GM19023 (cell line): ENCODE measurements around the gene TNNI2.
"Not testable (repeated sequence)": the region's sequence is repeated elsewhere in the genome, so short reads cannot be mapped to it uniquely, and the experiment has no call there.

ENCODE experiments used
- ATAC-seq: cut with Tn5 transposase; IDR thresholded peaks from one replicate; pipeline ENCODE4 v1.9.1; 2021; ENCODE audit warnings: mild to moderate bottlenecking, moderate library complexity; ENCODE audit not compliant: unreplicated experiment

TNNI2 gene

DNA sequence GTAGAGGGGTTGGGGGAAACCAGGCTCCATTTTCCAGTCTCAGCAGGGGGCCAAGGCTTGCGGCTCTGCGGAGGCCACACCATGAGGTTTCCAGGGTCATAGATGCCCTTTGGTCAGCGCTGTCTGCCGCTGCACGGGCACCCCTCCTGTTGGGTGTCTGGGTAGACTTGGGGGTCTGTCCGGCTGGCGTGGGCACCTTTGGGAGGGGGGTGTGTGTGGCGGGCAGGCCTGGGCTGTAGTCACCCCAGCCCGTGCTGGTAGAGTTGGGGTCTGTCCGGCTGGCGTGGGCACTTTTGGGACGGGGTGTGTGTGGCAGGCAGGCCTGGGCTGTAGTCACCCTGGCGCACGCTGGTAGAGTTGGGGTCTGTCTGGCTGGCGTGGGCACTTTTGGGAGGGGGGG is 32.8 kb downstream of the TNNI2 start:
- ATAC-seq: no peak

DNA sequence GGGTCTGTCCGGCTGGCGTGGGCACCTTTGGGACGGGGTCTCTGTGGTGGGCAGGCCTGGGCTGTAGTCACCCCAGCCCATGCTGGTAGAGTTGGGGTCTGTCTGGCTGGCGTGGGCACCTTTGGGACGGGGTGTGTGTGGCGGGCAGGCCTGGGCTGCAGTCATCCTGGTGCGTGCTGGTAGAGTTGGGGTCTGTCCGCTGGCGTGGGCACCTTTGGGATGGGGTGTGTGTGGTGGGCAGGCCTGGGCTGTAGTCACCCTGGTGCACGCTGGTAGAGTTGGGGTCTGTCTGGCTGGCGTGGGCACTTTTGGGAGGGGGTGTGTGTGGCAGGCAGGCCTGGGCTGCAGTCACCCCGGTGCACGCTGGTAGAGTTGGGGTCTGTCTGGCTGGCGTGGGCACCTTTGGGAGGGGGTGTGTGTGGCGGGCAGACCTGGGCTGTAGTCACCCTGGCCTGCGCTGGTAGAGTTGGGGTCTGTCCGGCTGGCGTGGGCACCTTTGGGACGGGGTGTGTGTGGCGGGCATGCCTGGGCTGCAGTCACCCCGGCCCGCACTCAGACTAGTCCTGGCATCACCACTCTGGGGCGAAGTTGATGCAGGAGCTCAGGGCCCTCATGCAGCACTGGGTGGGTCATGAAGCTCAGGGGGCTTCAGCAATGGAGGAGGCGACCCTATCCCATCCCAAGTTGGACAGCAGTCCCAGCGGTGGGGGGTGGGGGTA is 33.6 kb downstream of the TNNI2 start:
- ATAC-seq: no peak

DNA sequence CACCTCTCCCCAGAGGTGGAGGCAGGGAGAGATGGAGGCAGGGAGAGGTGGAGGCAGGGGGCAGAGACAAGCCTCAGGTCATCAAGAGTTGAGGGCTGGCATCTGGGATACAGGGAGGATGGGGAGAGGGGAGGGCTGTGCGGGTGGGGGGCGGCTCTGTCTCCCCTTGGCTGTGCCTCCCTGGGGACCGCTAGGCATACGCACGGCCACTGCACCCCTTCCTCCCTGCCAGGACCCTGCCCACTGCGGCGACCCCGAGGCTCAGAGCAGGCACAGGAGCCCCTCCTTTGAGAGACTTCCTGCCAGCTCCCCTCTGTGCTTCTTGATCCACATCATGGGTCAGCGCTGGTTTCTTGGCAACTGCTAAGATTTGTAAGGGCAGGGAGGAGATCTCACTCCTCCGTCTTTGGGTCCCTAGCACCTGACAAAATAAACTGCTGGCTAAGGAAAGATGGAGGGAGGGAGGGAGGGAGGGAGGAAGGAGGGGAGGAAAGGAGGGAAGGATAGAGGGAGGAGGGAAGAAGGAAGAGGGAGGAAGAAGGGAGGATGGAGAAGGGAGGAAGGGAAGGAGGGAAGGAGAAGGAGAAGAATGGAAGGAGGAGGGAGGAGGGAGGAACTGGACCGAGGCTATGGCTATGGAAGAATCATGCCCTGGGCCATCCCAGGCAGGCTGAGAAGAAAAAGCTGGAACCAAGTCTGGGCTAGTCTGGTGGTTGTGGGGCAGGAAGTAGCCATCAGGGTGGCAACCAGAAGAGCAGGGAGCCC is 34.4 kb downstream of the TNNI2 start:
- ATAC-seq: no peak

DNA sequence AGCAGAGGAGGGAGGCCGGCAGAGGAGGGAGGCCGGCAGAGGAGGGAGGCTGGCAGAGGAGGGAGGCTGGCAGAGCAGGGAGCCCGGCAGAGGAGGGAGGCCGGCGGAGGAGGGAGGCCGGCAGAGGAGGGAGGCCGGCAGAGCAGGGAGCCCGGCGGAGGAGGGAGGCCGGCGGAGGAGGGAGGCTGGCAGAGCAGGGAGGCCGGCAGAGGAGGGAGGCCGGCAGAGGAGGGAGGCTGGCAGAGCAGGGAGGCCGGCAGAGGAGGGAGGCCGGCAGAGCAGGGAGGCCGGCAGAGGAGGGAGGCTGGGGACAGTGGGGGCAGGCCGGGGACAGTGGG is 35.0 kb downstream of the TNNI2 start:
- not testable (repeated sequence) for ATAC-seq

DNA sequence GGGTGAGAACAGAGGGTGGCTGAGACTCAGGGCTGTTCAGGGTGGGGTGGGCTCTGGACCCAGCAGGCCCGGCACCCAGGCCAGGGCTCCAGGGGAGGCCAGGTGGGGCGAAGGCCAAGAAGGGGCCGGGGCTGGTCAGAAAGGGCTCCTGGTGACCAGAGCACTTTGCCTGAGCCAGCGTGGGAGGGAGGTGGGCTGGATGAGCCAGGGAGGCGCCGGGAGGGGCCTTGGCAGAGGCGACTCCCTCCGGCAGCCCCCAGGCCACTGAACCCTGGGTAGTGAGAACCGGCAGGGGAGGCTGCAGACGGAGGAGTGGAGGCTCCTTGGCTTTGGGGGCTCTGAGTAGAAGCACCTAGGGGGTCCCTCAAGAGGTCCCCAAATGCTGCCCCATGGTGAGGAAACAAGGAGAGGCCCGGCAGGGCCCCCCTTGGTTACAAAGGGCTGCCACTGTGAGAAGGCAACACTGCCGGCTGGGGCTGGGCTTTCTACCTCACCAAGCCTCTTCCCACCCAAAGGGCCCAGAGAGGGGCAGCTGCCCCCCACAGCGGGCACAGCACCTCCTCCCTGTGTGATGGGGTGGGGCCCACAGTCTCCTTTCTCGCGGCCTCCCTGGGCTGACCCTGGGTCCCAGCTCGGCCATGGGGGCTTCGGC is 35.8 kb downstream of the TNNI2 start:
- not testable (repeated sequence) for ATAC-seq

DNA sequence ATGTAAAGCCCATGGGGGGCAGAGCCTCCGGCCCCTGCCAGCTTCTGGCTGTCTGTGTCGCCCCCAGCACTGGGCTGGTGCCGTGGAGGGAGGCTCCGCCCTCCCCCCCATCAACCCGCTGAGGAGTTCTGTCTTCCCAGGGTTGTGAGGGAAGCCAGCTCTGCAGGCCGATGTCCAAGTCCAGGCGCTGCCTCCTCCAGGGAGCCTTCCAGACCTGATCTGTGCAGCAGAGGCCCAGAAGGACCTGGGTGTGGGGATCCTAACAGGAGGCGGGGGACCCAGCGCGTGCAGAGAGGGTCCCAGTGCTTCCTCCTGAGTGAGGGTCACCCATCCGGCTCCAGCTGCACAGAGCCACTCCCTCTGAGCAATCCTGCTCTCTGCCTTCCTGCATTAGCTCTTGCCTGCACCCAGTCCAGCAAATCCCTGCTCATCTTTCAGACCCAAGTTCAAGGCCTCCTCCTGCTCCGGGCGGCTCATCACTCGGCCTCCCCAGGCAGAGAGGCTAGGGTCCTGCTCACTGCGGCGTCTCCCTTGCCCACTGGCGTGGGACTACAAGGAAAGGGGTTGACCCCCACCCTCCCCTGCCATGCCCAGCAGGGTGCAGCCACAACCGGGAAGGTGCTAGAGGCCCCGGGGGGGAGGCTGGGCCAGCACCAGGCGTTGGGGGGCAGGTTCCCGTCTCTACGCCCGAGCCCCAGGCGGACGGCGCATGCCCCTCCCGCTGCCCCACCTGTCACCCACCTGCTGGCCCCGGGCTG is 36.5 kb downstream of the TNNI2 start:
- no peak for ATAC-seq

DNA sequence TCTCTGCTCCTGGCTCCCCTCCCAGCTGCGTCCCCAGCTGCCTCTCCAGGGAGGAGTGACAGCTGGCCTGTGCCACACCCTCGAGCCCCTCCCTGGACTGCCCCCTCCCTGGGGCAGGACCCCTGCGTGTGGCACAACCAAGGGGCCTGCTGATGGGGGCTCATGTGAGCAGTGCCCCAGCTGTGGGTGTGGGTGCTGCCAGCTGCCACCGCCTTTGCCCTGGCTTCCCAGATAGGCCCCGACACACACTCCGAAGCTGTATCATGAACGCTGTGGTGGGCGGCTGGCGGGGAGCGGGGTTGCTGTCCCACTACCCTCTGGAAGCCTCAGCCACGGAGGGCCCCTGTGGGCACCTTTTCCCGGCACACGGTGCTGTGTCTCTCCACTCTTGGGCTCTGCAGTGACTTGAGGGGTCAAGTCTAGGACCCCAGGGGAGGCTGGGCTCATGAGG is 37.1 kb downstream of the TNNI2 start:
- ATAC-seq: not testable (repeated sequence)

DNA sequence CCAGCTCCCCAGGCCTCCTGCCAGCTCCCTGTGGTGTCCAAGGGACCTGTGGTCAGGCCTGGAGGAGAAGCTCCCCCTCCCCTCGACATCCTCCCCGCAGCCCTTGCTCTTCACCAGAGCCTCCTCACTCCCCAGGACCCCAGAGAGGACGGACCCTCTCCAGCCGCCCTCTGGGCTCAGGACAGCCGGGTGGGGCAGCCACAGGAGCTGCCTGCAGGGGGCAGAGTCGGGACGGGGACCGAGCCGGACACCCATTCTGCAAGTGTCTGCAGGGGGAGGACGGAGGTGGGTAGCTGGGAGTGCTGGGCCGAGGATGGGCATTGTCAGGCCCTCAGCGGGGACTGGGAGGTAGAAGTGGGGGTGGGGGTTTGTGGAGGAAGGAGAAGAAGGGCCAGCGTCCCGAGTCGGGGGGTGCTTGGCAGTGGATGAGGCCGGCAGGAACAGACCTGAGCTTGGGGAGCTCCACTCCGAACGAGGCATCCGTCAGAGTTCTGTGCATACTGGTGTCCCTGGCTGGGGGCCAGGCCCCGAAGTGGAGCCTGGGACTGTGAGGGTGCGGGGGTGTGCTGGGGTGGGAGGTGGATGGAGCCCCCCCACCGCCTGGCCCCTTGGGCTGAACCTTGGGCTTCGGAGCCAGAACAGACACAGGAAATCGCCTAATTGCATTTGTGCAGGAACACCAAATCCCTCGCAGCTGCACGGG is 37.7 kb downstream of the TNNI2 start:
- no peak for ATAC-seq

DNA sequence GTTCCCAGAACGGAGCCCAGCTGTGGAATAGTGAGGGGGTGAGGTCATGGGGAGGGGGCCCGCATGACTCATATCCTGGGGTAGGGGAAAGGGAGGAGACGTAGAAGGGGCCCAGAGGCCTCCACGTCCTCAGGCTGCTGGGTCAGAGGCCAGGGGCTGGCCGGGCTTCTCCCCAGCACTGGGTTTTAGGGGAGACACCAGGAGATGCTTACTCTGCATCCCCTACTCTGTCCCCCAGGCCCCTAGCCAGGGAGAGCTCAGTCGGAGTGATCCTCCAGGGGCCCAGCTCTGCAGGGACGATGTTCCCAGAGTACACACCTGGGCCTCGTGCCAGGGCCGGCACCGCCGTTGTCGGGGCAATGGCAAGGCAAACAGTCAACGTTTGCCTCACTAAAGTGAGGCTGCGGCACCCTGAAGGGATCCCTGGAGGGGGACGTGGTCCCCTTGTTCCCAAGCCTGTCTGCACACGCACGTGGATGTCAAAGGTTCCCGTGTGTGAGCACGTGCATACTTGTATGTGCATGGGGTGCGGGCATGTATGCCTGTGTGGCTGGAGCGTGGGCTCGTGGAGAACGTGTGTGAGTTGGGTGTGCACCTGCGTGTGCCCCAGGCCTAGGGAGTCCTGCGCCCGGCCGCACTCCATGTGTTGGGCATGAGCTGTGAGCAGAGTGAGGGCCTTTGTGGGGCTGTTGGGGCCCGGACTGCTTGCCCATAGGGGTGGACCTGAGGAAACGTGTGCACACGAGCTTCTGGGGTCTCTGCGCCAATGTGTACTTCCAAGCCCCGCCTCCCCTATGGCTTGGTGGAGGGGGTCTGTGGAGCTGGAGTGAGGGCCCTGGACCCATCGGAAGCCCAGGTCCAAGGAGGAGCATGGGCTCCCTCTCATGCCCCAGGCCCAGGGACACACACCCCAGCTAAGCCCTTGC is 38.7 kb downstream of the TNNI2 start:
- ATAC-seq: no peak

DNA sequence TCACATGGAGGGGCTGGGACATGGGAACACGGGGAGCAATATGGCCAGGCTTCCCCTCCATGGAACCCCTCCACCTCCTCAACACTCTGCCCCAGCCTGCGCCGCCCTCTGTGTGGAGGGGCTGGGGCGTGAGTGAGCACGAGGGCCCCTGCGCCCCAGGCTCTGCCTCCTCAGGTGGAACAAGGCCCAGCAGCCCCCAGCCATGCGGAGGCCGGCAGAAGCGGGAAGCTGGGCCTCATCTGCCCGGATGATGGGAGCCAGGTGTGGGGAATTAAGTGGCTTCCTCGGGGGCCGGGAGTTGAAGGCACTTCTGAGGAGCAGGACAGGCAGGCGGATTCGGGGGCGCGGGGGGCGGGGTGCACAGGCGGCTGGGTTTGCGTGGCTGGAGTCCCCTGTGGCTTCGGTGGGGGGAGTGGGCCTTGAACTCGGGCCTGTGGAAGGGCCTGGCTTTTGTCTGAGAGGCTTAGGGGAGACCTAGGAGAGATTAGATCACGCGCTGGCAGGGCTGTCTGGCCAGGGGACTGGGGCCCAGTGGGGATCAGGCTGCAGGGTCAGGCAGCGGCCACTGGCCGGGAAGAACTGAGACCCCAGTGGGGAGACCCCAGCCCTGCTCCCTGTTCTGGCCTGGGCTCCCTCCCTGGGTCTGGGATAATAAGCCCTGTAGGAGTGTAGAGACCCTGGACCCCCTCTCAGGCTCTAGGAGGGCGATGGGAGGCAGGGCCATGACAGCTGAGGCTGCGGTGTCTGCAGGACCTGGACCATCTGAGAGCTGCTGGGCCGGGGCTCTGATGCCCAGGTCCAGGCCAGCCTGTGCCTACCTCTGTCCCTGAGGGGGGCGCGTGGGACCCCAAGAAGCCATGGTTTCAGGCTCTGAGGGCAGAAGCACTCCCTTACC is 39.6 kb downstream of the TNNI2 start:
- ATAC-seq: no peak

DNA sequence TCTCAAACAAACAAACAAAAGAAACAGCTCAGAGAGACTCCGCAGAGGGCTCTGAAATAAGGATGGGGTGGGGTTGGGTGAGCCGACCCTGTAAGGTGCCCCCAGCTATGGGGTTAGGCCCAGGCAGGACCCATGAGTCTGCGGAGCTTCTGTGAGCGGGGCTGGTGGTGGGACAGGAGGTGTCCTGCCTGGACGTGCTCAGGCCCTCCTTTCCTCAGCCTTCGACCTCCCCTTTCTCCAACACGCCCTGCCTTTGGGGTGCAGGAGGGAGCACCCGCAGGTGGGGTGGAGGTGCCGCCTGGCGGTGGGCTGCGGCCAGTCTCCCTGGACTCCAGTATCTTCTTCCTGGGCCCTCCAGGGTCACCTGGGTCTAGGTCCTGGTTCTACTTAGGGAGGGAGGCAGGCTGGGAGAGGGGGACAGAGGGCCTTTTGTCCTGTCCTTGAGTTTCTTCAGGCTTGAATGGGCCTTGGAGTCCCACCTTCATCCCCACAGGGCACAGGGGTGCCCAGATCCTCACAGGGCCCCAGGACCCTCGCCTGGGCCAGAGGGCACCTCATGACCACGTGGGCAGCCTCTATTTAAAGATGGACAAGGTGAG is 40.7 kb downstream of the TNNI2 start:
- no peak for ATAC-seq

DNA sequence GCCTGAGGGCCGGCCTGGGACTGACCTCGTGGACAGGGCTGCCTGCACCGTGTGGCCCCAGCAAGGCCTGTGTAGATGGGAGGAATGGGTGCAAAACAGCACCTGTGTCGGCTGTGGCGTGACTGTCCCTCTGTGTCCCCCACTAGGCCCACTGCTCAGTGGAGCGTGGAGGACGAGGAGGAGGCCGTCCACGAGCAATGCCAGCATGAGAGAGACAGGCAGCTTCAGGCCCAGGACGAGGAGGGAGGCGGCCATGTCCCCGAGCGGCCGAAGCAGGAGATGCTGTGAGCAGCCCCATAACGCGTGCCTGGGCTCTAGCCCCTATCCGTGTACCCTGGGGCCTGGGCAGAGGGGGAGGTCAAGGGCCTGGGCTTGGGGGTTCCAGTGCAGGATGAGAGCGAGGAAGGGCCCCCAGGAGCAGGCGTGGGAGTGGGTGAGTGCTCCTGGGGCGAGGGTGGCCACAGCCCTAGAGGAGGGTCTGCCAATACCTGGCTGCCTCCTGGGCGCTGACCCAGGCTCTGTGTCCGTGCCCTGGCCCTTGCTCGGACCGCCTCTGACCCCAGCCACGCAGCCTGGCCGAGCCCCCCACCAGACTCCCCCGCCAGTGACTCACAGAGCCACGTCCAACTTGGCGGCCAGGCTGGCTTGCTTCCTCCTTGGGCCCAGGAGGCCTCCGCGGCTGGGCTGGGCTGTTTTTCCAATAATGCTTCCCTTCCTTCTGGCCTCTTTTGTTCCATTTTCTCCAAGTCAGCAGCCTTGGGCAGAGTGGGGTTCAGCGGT is 41.4 kb downstream of the TNNI2 start:
- ATAC-seq: no peak

DNA sequence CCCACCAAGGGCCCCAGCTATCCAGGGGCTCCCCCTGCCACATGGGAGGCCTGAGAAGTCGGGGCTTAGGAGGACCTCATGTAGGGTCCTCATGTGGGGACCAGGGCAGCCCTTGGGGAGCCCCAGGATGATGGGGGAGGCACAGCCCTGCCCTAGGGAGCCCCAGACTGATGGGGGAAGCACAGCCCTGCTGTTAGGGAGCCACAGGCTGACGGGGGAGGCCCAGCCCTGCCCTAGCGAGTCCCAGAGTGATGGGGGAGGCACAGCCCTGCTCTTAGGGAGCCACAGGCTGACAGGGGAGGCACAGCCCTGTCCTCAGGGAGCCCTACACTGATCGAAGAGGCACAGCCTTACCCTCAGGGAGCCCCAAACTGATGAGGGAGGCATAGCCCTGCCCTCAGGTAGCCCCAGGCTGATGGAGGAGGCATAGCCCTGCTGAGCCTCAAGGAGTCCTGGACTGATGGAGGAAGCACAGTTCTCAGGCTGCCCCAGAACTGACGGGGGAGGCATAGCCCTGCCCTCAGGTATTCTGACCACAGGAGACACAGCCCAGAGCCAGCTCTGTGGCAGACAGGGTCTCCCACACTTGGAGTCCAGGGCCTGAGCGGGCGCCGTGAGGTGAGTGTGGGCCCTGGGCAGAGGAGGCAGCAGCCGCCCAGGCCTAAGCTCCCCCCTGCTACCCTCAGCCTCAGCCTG is 42.1 kb downstream of the TNNI2 start:
- no peak for ATAC-seq

DNA sequence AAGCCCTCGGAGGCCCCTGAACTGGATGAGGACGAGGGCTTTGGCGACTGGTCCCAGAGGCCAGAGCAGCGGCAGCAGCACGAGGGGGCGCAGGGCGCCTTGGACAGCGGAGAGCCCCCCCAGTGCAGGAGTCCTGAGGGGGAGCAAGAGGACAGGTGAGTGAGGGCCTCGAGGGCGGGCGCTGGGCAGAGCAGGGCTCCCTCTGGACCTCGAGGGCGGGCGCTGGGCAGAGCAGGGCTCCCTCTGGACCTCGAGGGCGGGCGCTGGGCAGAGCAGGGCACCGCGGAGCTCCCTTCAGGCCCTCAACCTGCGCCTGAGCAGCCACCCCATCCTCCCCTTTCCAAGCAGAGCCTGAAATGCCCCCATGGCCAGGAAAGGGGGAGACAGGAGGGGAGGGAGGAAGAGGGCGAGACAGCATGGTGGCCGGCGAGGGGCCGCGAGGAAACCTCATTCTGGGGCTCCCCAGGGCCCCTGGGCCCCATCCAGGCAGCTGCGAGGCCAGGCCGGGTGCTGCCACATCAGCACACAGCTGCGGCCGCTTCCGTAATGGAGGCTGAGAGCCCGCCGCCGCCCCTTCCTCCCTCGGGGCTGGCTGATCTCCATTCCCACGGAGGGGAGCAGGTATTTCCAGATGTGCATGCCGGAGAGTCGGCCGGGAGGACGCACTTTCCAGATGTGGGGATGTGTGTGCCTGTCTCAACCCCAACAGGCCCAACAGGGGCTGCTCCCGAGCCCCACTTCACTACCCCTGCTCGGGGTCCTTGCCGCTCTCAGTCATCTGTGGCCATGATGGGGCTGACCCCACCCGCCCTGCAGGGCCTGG is 42.9 kb downstream of the TNNI2 start:
- no peak for ATAC-seq

DNA sequence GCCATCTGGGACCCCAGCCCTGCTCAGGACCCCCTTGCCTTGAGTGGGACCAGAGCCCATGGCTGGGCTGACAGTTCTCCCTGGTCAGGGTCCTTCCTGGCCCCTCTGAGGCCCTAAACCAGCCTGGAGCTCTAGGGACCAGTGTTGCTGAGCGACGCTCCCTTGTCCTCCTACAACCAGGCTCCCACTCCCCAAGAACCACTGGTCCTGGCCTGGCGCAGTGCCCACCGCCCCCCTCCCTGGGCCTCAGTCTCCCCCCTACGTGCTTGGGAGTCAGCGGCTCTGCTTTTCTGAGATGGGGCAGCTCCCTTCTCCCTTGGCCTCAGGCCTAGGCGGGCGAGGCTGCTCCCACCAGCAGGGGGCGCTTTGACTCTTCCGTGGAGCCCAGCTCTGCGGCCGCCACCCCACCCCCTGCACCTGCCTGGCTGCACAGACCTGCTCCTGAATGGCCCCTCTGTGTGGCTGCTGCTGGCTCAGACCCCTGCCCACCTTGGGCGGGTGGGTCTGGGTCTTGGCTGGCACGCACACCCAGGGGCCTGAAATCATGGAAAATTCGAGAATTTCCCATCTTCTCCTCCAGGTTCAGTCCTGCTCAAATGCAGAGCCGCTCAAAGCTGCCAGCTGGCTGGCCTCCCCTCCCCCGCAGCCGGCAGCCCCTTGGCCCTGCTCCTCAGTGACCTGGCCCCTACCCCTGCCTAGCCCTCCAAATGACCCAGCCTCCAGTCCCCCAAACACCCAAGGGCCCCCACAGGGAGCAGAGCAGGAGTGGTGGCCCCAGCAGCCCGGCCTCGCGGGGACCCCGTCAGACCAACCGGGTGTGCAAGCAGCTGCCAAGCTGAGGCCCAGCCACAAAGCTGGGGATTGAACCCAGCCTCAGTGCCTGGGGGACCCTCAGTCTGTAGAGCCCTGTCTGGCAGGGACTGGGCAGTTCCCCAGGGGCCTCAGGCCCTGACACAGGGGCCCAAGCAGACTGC is 43.8 kb downstream of the TNNI2 start:
- no peak for ATAC-seq
